Measurements from ENCODE around the gene RPL18.
A peak's percentile ranks its signal among the peaks of the same experiment; 100 is the strongest.
"Not testable (repeated sequence)": the region's sequence is repeated elsewhere in the genome, so short reads cannot be mapped to it uniquely, and the experiment has no call there.

The RPL18 gene

DNA sequence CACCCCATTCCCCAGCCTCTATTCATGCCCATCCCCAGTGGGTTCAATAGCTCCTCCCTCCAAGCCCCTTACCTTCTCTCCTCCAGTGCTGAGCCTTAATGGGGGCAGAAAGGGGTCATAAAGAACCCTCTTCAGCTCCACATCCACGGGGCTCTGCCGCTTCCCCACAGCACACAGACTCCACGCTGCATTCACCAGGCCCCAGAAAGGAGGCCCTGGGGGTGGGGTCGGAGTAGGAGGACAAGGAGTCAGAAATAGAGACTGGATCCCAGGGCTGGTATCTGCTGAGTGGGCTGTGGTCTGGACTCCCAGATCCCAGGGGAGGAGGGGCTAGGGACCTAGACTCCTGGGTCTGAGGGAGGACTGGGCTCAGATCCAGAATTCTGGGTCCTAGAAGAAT, 25.4 kb upstream of the RPL18 start:
- no peak for DNase-seq

DNA sequence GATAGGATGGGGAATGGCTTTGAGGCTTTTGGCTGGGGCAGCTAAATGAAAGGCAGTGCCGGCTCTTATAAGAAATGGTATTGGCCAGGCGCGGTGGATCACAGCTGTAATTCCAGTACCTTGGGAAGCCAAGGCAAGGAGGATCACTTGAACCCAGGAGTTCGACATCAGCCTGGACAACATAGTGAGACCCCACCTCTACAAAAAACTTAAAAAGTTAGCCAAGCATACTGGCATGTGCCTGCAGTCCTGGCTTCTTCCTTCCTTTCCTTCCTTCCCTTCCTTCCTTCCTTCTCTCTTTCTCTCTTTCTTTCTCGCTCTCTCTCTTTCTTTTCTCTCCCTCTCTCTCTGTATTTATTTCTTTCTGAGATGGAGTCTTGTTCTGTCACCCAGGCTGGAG, 23.9 kb upstream of the RPL18 start:
- DNase-seq, result no peak

DNA sequence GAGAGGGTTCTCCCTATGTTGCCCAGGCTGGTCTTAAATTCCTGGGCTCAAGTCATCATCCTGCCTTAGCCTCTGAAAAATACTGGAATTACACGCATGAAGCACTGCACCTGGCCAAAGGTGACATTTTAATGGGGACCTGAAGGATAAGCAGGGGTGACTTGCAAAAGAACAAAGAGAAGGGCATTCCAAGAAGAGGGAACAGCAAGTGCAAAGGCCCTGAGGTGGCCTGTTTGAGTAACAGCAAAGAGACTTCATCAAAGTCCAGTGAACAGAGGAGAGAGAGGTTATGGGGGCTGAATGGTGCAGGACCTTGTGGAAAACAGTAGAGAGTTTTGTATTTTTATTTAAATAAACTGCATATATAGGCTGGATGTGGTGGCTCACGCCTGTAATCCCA, 22.9 kb upstream of the RPL18 start:
- no peak for DNase-seq

DNA sequence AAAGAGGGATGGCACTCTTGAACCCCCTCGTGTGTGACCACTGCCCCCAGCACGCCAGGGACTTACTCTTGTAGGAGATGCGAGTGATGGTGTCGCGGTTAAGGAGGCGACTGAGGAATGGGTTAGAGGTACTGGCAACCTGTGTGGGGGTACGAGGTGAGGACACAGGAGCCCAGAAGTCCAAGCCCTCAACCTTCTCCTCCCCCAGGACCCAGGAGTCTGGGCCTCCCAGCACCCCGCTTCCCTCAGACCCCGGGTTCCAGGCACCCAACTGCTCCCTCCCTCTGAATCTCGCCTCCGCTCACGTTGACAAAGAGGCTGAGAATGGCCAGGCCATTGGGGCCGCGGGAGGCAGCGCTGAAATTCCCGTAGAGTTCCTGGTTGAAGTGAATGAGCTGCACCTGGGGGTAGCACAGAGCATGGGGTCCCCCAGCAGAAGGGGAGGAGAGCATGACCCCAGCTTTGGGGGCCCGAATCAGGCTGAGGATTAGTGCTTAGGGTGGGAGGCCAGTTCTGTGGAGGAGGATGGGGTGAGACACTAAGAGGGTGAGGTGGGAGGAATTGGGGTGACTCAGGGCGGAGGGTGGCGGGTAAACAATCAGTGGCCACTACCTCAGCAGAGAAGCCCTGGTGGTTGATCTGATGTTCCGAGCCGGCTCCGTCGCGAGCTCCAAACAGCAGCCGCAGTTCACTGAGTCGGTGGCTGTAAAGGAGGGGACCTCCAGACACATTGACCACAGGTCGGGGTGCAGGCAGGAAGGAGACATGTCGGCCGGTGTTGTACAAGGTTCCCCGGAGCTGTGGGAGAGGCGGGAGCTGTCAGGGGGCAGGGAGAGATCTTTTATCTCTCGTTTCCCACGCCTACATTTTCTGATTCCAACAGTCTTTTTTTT, 20.8 kb upstream of the RPL18 start:
- no peak for DNase-seq

DNA sequence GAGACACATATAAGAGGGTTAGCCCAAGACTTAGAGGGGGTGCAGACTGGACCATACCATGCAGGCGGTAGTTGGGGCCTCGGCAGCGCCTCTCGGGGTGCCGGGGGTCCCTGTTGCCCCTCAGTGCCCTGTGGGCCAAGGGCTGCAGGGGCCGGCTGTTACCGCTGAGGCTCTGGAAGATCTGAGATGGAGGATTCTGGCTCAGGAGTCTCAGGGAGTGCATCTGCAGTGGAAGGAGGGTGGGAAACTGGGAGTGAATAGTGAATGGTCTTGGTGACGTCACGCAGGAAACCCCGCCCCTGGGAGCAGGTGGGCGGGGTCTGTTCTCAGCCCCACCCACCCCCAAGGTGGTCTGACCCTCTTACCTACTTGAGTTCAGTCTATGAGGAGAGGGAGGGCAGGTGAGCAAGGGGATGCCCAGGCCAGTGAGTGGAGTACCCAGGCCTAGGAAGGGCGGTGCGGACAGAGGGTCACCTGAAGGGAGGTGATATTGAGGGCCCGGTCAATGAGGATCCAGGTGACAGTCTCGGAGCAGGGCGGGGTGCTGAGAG, 19.9 kb upstream of the RPL18 start:
- DNase-seq, result no peak

DNA sequence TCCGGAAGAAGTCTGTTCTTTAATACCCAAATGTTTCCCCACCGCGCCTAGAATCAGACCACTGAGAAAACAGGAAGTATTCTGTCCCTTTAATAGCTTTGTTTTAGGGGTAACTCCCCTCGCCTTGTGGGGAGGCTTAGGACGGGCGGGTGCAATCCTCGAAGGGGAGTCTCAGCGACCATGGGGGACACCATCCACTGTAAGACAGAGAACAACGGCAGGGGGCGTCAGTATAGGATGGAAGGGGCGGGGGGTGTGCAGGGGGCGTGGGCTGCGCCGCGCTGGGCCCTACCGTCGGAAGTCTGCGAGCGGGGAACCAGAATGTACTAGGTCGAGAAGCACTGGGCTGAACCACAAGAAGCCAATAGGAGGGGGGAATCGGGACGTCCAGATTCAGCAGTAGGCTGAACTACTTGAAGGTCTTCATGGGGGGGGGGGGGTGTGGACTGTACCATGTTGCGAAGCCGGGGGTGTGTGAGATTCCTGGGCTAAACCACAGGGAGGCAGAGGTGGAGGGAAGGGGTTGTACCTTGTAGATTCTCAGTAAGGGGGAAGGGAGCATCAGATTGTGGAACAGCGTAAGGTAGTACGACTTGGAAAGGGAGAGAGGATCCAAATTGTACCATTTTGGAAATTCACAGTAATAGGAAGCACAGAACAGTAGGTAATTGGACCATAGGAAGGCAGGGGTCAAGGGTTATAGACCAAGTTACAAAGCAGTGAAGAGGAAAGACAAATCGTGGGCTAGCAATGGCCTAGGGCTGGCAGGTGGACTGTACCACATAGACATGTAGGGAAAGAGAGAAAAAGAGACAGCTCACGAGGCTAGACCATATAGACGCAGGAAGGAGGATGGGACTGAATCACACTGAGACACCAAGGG, 19.2 kb upstream of the RPL18 start:
- peak; percentile 86 to 93 (median 92) for DNase-seq

DNA sequence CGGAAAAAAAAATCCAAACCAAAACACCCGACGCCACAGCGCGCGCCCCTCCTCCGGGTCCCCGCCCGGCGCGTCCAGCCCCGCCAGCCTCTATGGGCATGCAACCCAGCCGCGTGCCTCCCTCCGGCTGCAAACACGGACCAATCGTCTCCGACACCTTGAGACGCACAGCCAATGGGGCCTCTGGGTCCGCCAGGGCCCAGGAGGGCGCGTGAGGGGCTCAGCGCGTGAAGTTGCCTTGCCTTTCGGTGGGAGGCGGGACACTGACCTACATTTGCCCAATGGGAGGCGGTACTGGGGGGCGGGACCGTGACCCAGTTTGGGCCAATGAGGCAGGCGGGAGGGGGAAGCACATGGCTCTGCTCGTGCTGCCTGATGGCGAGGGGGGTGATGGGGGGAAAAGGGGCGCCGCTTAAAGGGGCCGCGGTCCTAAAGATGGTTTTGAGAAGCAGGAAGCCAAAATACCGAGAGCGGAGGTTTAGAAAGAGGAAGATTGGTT, 18.5 kb upstream of the RPL18 start:
- DNase-seq, result peak; percentile 99 to 100 (median 99)

DNA sequence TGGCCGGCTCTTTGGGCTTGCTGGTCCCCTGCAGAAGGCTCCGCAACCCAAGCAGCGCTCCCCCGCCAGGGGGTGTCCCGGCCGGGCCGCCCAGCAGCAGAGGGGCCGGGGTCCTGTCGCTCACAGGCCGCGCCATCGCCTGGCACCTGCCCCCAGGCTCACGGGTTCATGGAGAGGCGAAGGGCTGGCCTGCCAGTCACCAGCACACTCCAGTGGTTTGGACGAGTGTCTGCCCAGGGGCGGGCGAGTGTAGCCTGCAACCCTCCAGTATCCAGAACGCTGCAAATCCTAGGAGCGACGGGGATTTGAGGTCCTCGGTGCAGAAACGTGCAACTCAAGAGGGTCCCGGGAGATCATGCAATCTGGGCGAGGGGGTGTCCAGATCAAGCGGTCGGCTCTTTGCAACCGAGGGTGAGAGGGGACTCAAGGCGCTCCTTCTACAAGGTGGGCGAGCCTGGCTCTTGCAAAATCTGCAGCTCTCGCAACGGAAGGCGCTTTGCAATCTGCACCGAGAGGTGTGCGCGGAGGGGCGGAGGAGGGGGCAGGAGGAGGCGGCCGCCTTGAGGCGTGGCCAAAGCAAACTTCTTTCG, 18.0 kb upstream of the RPL18 start, which contains the start of gene DBP:
Gene DBP, minus strand, starts transcription at position 521 of the 590 bp plus-strand sequence. Its CDS starts 385 bp downstream, at position 136.
- peak; percentile 53 to 79 (median 64) for DNase-seq

DNA sequence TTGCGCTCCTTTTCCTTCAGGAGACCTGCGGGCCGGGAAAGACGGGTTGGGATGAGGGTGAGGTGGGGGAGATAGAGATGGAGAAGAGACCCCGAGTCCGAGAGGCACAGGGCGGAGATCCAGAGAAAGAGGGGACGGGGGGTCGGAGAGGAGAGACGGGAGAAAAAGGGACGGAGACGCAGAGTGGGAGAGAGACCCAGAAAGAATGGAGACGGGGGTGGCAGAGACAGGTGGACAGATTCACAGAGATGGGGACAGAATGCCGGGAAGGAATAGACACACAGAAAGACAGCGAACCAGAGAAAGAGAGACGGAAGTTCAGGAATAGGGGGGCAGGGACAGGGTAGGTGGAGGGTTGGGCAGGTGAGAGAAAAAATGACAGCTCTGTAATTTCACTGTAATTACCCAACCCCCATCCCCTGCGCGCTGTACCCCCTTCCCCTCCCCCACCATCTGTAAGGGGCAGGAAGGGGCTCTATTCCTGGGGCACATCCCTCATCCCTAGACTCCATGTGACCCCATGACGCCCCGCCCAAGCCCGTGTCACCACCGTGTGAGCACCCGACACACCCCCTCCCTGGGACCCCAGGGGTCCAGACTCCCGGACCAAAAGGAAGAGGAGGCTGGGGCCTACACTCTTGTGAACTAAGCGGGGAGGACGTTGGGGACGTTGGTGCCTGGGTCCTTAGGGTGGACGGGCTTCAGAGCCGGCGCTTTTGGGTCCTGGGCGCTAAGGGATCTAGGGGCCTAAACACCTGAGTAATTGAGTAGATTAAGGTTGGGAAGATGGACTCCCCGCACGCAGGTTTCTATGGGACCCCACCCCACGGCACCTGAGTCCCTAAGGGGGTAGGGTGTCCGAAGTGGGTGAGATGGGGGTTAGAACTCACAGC, 17.2 kb upstream of the RPL18 start:
- DNase-seq, result peak; percentile 32 to 76 (median 55)

DNA sequence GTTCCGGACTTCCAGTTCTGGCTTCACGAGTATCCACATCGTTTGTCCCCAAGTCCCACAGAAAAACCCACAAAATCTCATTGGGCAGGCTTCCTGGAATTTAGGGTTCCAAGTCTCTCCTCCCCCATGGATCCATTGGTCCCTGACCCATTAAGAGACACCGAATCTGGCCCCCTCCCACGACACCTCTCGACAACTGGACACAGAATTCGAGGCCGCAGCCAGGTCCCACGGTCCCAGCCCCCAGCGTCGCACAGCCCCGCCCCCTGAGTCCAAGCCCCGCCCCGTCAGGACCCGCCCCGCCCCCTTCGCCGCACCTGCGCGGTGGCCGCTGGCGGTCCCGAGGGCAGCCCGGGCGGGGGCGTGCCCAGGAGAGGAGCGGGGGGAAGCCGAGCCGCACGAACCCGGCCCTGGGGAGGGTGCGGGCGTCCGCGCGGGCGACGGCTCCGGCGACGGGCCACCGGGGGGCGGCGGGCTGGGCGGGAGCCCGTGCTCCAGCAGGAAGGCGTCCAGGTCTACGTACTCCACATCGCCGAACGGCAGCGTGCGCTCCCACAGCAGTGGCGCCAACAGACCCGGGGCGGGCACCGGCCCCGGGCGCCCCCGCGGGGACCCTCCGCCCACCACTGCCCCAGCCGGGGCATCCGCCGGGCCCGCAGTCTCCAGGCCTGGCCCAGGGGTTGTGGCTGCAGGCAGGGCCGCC, 16.4 kb upstream of the RPL18 start:
- DNase-seq, result peak; percentile 77 to 94 (median 86)

DNA sequence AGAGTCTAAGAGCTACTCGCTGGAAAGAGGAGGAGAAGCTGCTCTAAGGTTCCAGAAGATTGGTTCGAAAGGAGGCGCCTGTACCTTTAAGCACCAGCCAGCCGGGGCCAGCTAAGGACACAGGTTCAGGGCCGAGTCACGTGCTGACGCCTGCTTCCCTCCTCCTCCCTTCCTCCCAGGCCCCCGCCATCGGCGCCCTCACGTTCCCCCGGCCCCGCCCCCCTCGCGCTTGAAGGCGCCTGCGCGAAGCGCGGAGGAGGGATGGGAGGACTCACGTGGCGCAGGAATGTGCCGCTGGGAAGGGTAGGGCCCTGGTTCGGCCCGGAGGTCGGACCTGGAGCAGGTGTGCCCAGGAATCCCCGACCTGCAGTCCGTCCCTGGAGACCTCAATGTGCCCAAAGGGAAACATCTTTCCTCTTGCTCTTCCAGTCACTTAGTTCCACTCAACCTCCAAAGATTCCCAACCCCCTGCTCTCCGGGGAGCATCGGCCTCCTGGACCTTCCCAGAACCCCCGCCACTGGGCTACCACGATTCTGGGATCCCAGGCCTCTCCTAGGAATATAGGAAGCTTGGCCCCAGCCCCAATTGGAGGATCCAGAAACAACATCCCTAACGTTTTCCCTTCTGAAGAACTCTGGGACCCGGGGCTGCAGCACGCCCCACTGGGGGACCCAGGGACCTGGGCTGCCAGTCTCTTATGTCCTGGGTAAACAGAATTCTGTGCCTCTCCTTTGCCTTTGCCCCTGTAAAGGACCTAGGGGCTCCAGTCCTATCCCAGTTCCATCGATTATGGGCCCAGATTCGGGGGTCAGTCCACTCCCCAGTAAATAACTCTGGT, 15.7 kb upstream of the RPL18 start:
- DNase-seq, result peak; percentile 91 to 97 (median 94)

DNA sequence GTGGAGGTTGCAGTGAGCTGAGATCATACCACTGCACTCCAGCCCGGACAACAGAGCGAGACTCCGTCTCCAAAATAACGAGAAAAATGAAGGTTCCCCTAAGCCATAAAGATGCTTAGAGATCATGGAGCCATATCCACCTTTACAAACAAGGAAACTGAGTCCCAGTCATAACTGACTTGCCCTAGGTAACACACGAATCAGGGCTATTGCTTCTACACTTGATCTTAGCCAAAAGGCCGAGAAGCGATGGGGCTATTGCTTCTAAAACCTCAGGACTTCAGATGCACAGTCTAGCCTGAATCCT, 15.0 kb upstream of the RPL18 start:
- DNase-seq, result no peak

DNA sequence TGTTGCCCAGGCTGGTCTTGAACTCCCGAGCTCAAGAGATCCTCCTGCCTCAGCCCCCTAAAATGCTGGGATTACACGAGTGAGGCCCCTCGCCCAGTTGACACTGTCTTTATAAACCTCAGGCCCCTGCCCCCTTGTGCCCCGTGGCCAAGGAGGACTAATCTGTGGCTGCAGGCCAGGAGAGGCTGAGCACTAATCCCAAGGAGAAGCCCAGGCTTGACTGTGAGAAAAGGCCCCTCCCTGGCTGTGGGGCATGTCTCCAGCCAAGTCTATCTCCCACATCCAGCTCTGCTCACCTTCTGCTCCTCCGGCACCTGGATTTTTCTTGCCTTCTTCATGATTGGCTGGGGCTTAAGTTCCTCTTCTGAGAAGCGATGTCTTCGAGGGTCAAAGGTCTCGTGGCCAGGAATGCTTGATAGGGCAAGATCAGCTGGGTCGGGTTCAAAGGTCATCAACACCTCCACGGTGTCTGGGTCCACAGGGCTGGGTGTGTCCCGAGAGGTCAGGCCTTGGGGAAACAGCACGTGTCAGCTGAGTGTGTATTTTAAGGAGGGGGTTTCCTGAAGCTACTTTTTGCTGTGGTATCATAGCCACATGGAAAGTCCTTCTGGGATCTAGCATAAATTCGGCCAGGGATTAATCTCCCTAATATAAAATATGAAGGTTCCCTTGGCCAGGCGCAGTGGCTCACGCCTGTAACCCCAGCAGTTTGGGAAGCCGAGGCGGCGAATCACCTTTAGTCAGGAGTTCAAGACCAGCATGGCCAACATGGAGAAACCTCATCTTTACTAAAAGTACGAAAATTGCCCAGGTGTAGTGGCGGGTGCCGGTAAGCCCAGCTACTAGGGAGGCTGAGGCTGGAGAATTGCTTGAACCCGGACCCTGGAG, 14.4 kb upstream of the RPL18 start:
- no peak for DNase-seq

DNA sequence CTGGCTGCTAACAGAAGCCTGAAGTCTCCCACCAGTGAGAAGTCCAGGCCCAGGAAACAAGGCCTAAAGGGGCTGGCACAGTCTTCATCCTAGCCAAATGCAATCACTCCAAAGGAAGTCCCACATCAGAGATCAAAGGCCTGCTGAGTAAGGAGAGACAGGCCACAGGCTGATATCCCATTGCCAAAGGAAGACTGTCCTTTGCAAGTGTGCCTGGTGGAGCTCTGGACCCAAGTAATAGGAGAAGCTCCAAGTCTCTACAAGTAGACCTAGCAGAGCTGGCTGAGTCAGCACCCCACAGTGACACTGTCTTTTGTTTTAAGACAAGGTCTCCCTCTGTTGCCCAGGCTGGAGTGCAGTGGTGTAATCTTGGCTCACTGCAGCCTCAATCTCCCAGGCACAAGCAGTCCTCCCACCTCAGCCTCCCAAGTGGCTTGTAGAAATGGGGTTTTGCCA, 13.7 kb upstream of the RPL18 start:
- peak; percentile 58 to 73 (median 71) for DNase-seq

DNA sequence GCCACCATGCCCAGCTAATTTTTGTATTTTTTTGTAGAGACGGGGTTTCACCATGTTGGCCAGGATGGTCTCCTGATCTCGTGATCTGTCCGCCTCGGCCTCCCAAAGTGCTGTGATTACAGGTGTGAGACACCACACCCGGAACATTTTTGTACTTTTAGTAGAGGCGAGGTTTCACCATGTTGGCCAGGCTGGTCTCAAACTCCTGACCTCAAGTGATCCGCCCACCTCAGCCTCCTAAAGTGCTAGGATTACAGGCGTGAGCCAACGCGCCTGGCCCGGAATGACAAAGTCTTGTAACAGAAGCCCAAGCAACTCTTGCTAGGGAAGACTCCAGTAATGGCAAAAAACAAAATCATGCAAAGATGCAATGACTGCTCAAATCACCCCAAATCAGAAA, 13.3 kb upstream of the RPL18 start:
- not testable (repeated sequence) for DNase-seq

DNA sequence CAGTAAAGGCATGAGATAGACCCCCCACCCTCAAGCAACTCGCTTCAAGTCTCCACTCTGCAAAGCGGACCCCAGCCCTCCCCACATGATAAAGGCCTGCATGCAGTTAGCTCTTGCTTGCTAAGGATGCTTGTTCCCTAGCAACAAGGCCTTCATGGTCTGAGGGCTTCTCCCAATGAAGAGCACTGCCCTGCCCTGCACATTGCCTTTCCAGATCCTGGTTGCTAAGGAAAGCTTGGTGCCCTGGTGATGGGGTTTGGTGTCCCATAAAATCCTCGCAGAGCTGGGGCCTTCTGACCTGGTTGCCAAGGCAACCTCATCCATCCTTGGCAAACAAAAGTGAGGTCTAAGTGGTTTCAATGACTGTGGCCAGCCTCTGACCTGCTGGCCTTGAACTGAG, 12.2 kb upstream of the RPL18 start:
- no peak for DNase-seq

DNA sequence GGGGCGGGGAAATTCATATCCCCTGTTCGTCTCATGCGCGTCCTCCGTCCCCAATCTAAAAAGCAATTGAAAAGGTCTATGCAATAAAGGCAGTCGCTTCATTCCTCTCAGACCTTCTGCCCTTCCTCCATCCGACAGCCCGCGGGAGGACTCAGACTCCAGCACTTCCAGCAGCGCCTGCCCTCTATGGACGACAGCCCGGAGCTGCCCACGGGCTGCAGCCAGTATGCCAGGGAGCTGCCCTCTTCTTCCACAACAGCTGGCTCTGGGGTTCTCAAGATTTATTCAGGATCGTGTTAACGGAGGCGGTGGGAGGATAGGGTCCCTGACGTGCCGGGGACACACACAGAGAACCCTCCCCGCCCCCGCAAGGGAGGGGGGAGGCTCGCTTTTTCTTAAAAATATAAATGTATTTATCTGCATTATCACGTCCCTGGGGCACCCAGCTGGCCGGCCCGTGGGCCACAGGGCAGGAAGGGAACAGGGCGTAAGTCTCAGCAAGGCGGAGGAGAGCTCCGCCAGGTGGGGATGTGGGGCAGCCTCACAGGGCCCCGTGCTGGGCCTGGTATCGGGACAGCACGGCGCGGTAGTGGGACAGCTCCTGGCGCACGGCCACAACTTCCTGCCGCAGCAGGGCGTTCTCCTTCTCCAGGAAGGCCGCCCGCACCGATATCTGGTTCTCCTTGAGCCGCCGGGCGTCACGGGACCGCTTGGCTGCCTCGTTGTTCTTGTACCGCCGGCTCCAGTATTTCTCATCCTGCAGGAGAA, 11.5 kb upstream of the RPL18 start:
- DNase-seq, result peak; percentile 22 to 65 (median 50)

Data from suppressor macrophage (primary cell).